Measurements from ENCODE around the gene FCER1A. TPM values are rescaled to one million over a fixed set of nuclear protein-coding genes. Genes with fewer than 3 reads are reported as not detected.

The FCER1A gene
- total and polyA plus RNA-seq, 10 of the 15 experiments (the other 5 are each of a cell fraction or from before 2014, with no cell fraction given), result 0.06 to 0.62 (median 0.20) TPM; not detected in 5

- no peaks in the 10 kb centered on the region for H3K9me3 ChIP-seq (replicated peaks; ENCODE audit: control insufficient read depth, insufficient read depth, low read length)
- 2% methylated on average over 3 of the region's 3 CpGs for WGBS (ENCODE audit: insufficient coverage, insufficient replicate concordance, low lambda C conversion rate, missing lambda C conversion rate)
- ChIA-PET POLR2A (interaction anchor here (0.5 kb wide), 1 partner anchor 46 kb away, joined by 3 read pairs; no protein-coding TSS in a partner anchor), RAD21 (ENCODE audit: unreplicated experiment) (no interaction called here), SMC1A (ENCODE audit: uncharacterized antibody, unreplicated experiment) (no interaction called here), CTCF (no interaction called here)
- no peaks in the 10 kb centered on the region for H3K79me2 ChIP-seq (ENCODE audit: control insufficient read depth, insufficient read depth, low read length)
- H3K27me3 ChIP-seq (replicated peaks in 1 of 2; ENCODE audit: control insufficient read depth in 2 of 2, insufficient read depth in 2 of 2, low read length in 1 of 2), result no peaks in the 10 kb centered on the region
- intact Hi-C loops (cut with micrococcal nuclease; ENCODE audit: unreplicated experiment) (no loop called here), in situ Hi-C loops (cut with MboI) (no loop called here)
- no peak overlapping the region for H3K4me2 ChIP-seq (ENCODE audit: control insufficient read depth, insufficient read depth)
- no peak overlapping the region for H3K27ac ChIP-seq (ENCODE audit: control insufficient read depth, insufficient read depth)
- BruUV-seq (replicated peaks), result no TSS peak
- TF ChIP-seq MTA2 (IDR thresholded peaks at IDR 0.05; ENCODE audit: low read depth), result no peak
- TF ChIP-seq ZNF622 (IDR thresholded peaks at IDR 0.05), result no peak
- TF ChIP-seq SPI1 (IDR thresholded peaks at IDR 0.05; ENCODE audit: borderline replicate concordance, insufficient read depth, low read depth, low read length), result no peak
- no peak for TF ChIP-seq HDAC2 (IDR thresholded peaks at IDR 0.05)
- TF ChIP-seq JUNB (IDR thresholded peaks at IDR 0.05), result no peak
- TF ChIP-seq RAD21 (IDR thresholded peaks at IDR 0.05; ENCODE audit: insufficient read depth, low read depth, low read length), result no peak
- no peak for TF ChIP-seq CHD2 (IDR thresholded peaks at IDR 0.05; ENCODE audit: borderline replicate concordance, low read depth, low read length)
- TF ChIP-seq KLF5 (IDR thresholded peaks at IDR 0.05; ENCODE audit: partially characterized antibody), result no peak
- no peak for TF ChIP-seq NRF1 (conservative IDR thresholded peaks at IDR 0.05; ENCODE audit: low read depth, low read length)
- TF ChIP-seq CREM (IDR thresholded peaks at IDR 0.05; ENCODE audit: low read depth), result no peak
- TF ChIP-seq USF1 (IDR thresholded peaks at IDR 0.05; ENCODE audit: borderline replicate concordance, extremely low read length, insufficient read depth, low read depth, low read length), result no peak
- TF ChIP-seq ZNF207 (IDR thresholded peaks at IDR 0.05; ENCODE audit: borderline replicate concordance), result no peak
- no peak for TF ChIP-seq E2F8 (IDR thresholded peaks at IDR 0.05; ENCODE audit: low read depth, partially characterized antibody)
- TF ChIP-seq SMAD1 (IDR thresholded peaks at IDR 0.05; ENCODE audit: low read depth, partially characterized antibody), result no peak
- TF ChIP-seq HCFC1 (IDR thresholded peaks at IDR 0.05; ENCODE audit: low read length), result no peak
- TF ChIP-seq ATF3 (IDR thresholded peaks at IDR 0.05; ENCODE audit: borderline replicate concordance, extremely low read depth, low read depth, low read length), result no peak
- TF ChIP-seq MXI1 (IDR thresholded peaks at IDR 0.05; ENCODE audit: low read depth, low read length), result no peak
- no peak for TF ChIP-seq TBL1XR1 (IDR thresholded peaks at IDR 0.05; ENCODE audit: low read depth, low read length)
- no peak for TF ChIP-seq DPF2 (IDR thresholded peaks at IDR 0.05)
- no peaks in the 10 kb centered on the region for H3K4me1 ChIP-seq (ENCODE audit: control insufficient read depth, insufficient read depth, low read length)
- DNase-seq (ENCODE audit: low read depth, low spot score), result no peak
- H2AFZ ChIP-seq (ENCODE audit: control insufficient read depth, low read depth, low read length), result no peak overlapping the region
- H3K4me3 ChIP-seq, result no peak overlapping the region
- H4K20me1 ChIP-seq (ENCODE audit: control insufficient read depth, insufficient read depth), result no peaks in the 10 kb centered on the region
- no peaks in the 10 kb centered on the region for H3K36me3 ChIP-seq (ENCODE audit: control insufficient read depth in 2 of 2, insufficient read depth in 2 of 2, low read length in 1 of 2)
- FAIRE-seq, result no peak
- ATAC-seq, result no peak
- no peak overlapping the region for H3K9ac ChIP-seq (ENCODE audit: control insufficient read depth, insufficient read depth, low read length)
Observed at GRCh38 chr1:159266832-159267231, 35.3 kb upstream of the FCER1A start.
